GM18951 (cell line): ENCODE data around the gene CCND1.

ENCODE experiments used
- POLR2A ChIP-seq: IDR thresholded peaks from 4 replicates; pipeline ENCODE4 v1.6.1; 2011; ENCODE audit warnings: mild to moderate bottlenecking; ENCODE audit not compliant: insufficient read length, insufficient read depth; ENCODE audit errors: extremely low read depth
- in situ Hi-C: fragments of 300-500 bp; cut with MboI; formaldehyde crosslinking; loops from one replicate; pipeline ENCODE4 v1.12.0; 2022; ENCODE audit warnings: low sequenced_read_pairs, mixed read lengths, inconsistent platforms; ENCODE audit not compliant: unreplicated experiment

The CCND1 gene

GRCh38 chr11:69646493-69647389 lies 5.8 kb downstream of the CCND1 start:
- in situ Hi-C loops = loop anchor here (25.0 kb wide), 1 partner anchor 359 kb away; the partner anchor contains the start of gene MYEOV
- TF ChIP-seq POLR2A = no peak

- in situ Hi-C loops = loop anchor here (25.0 kb wide), 1 partner anchor 360 kb away; the partner anchor contains the start of gene MYEOV
- no peak for TF ChIP-seq POLR2A
Measured at GRCh38 chr11:69647390-69647748, 6.4 kb downstream of the CCND1 start.

DNA sequence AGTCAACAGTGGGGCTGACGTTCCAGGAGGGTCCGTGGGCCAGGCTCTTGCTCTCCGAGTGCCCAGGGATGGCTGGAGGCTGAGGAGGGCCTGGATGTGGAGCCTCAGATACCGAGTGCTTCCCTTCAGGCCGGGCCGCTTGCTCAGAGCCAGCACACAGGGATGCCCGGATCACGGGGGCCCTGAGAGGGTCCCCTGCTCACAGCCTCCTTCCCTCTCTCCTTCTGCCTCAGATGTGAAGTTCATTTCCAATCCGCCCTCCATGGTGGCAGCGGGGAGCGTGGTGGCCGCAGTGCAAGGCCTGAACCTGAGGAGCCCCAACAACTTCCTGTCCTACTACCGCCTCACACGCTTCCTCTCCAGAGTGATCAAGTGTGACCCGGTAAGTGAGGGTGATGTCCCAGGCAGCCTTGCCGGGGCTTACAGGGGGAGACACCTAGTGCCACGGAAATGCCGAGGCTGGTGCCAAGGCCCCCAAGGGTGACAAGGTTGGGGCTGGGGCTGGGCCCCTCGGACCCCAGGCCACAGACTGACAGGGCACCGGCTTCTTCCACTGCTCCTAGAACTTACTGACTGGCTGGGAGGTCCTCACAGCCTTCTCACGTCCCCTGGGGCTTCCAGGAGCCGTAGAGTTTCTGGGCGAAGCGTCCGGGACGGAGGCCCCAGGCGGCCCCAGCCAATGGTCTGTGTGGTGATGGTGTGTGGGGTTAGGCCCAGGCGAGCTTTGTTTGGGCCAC lies 7.0 kb downstream of the CCND1 start:
- in situ Hi-C loops = loop anchor here (25.0 kb wide), 1 partner anchor 361 kb away; the partner anchor contains the start of gene MYEOV
- no peak for TF ChIP-seq POLR2A

GRCh38 chr11:69648679-69649575 lies 8.0 kb downstream of the CCND1 start:
- TF ChIP-seq POLR2A = no peak
- in situ Hi-C loops = loop anchor here (25.0 kb wide), 1 partner anchor 362 kb away; the partner anchor contains the start of gene MYEOV

DNA sequence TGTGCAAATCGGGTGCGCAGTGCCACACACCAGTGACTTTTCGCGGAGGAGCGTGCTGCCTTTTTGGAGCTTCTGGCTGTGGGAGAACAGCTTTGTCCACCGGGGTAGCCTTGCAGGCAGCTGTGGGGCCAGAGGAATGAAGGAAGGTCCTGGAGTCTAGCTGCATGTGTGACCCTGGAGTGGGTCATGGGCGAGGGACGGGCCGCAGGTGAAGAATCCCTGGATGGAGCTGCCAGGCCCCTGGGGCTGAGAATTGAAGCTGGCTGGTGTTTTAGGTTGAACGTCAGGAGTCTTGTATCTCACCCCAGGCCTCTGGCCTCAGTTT lies 8.6 kb downstream of the CCND1 start:
- TF ChIP-seq POLR2A = no peak
- in situ Hi-C loops = loop anchor here (25.0 kb wide), 1 partner anchor 362 kb away; the partner anchor contains the start of gene MYEOV

- TF ChIP-seq POLR2A = no peak
- in situ Hi-C loops = no loop called here
Measured at GRCh38 chr11:69650081-69650831, 9.3 kb downstream of the CCND1 start.

GRCh38 chr11:69650832-69651344 lies 9.9 kb downstream of the CCND1 start:
- in situ Hi-C loops = no loop called here
- TF ChIP-seq POLR2A = no peak

DNA sequence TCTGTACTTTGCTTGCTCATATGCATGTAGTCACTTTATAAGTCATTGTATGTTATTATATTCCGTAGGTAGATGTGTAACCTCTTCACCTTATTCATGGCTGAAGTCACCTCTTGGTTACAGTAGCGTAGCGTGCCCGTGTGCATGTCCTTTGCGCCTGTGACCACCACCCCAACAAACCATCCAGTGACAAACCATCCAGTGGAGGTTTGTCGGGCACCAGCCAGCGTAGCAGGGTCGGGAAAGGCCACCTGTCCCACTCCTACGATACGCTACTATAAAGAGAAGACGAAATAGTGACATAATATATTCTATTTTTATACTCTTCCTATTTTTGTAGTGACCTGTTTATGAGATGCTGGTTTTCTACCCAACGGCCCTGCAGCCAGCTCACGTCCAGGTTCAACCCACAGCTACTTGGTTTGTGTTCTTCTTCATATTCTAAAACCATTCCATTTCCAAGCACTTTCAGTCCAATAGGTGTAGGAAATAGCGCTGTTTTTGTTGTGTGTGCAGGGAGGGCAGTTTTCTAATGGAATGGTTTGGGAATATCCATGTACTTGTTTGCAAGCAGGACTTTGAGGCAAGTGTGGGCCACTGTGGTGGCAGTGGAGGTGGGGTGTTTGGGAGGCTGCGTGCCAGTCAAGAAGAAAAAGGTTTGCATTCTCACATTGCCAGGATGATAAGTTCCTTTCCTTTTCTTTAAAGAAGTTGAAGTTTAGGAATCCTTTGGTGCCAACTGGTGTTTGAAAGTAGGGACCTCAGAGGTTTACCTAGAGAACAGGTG lies 11.1 kb downstream of the CCND1 start:
- no peak for TF ChIP-seq POLR2A
- in situ Hi-C loops = no loop called here

- no peak for TF ChIP-seq POLR2A
- in situ Hi-C loops = no loop called here
Measured at GRCh38 chr11:69652999-69653398, 12.0 kb downstream of the CCND1 start.

GRCh38 chr11:69653406-69653960 lies 12.5 kb downstream of the CCND1 start:
- in situ Hi-C loops = no loop called here
- no peak for TF ChIP-seq POLR2A
